K562 (cell line): Measurements from ENCODE around the gene COX10. TPM values are rescaled to one million over a fixed set of nuclear protein-coding genes. Genes with fewer than 3 reads are reported as not detected.

ENCODE experiments used
- ATAC-seq: fragments of 200-7000 bp; cut with Tn5 transposase; 3 replicates; pipeline ENCODE4 v1.9.1; 2020; ENCODE audit warnings: moderate library complexity
- BruUV-seq: library from RNA; stranded (reverse); fragments of 400-500 nt; replicated peaks from 2 replicates; lab custom pipeline; 2021; lab: Mats Ljungman, UMichigan
- CTCF ChIA-PET: fragments of 300-600 bp; formaldehyde crosslinking; extraction: SDS; loops from one replicate; lab custom pipeline; 2021; ENCODE audit warnings: low intra/inter-chr PET ratio; lab: Yijun Ruan, JAX
- POLR2A ChIA-PET: fragments of 300-600, 350-650 bp; sonication (Branson Sonifier 250); formaldehyde crosslinking; extraction: SDS; loops from one replicate; lab custom pipeline; 2021; ENCODE audit warnings: antibody characterized with exemption, inconsistent platforms; lab: Yijun Ruan, JAX
- DNase-seq, 4 experiments: peaks; one replicate each; pipeline versions ENCODE4 v3.0.0 to v3.0.0-alpha.2; 2011 to 2018; ENCODE audit warnings: low spot score in 3 of 4, mixed read lengths in 3 of 4; ENCODE audit errors: extremely low read depth in 1 of 4
- FAIRE-seq: peaks from 2 replicates; lab custom pipeline; 2011; peaks lifted over from hg19 to GRCh38; lab: Jason Lieb, UNC
- H2AFZ ChIP-seq: 2 replicates; pipeline ENCODE4 v1.6.0; 2011; ENCODE audit warnings: low read depth, low read length, control low read depth, inconsistent platforms
- H3K27ac ChIP-seq: fragments of 200-600 bp; 3 replicates; pipeline ENCODE4 v1.8.0; 2011; ENCODE audit warnings: low read depth, mild to moderate bottlenecking, control low read depth, inconsistent platforms, low read length, moderate library complexity, mixed read lengths; ENCODE audit errors: extremely low read depth
- H3K27me3 ChIP-seq, 2 experiments: fragments of 300-600 bp in 1 of 2; 2 replicates in 1 of 2; 3 replicates in 1 of 2; pipeline versions ENCODE4 v1.6.0 to v1.8.0; 2011; ENCODE audit warnings: inconsistent platforms in 2 of 2, low read length in 2 of 2, mild to moderate bottlenecking in 1 of 2, mixed read lengths in 1 of 2, moderate library complexity in 1 of 2; ENCODE audit not compliant: control insufficient read depth in 2 of 2, insufficient read depth in 2 of 2
- H3K36me3 ChIP-seq: fragments of 300-600 bp; 3 replicates; pipeline ENCODE4 v1.8.0; 2011; ENCODE audit warnings: mild to moderate bottlenecking, low read length, inconsistent platforms; ENCODE audit not compliant: control insufficient read depth, insufficient read depth
- H3K4me1 ChIP-seq, 2 experiments: fragments of 200-600 bp in 1 of 2; replicated peaks in 1 of 2; 2 replicates in 1 of 2; 3 replicates in 1 of 2; pipeline versions ENCODE4 v1.5.1 to v1.8.0; 2011; ENCODE audit warnings: inconsistent platforms in 2 of 2, low read length in 2 of 2, mild to moderate bottlenecking in 1 of 2, mixed read lengths in 1 of 2, moderate library complexity in 1 of 2; ENCODE audit not compliant: control insufficient read depth in 2 of 2, insufficient read depth in 2 of 2
- H3K4me2 ChIP-seq: 2 replicates; pipeline ENCODE4 v1.6.1; 2011; ENCODE audit warnings: low read length, control low read depth, inconsistent platforms, mixed read lengths; ENCODE audit not compliant: insufficient read depth
- H3K4me3 ChIP-seq: fragments of 200-600 bp; sonication (generic), shearing (Covaris generic); 2 replicates; pipeline ENCODE4 v1.5.1; 2016; ENCODE audit warnings: control low read depth, inconsistent platforms
- H3K79me2 ChIP-seq: fragments of 200-600 bp; 3 replicates; pipeline ENCODE4 v1.8.0; 2011; ENCODE audit warnings: low read length, inconsistent platforms; ENCODE audit not compliant: control insufficient read depth, insufficient read depth
- H3K9ac ChIP-seq, 2 experiments: 2 replicates each; pipeline versions ENCODE4 v1.6.0 to v1.6.1; 2011; ENCODE audit warnings: low read depth in 2 of 2, low read length in 2 of 2, control low read depth in 1 of 2, inconsistent platforms in 1 of 2, mild to moderate bottlenecking in 1 of 2, mixed read lengths in 1 of 2; ENCODE audit not compliant: insufficient read depth in 1 of 2
- H3K9me1 ChIP-seq: one replicate; pipeline ENCODE4 v1.6.0; 2011; ENCODE audit warnings: inconsistent platforms, mild to moderate bottlenecking, low read length, moderate library complexity; ENCODE audit not compliant: control insufficient read depth, insufficient read depth
- H3K9me3 ChIP-seq: replicated peaks from 2 replicates; pipeline ENCODE4 v1.5.1; 2011; ENCODE audit warnings: low read depth, low read length, inconsistent platforms; ENCODE audit not compliant: control insufficient read depth, insufficient read depth
- H4K20me1 ChIP-seq: replicated peaks from 2 replicates; pipeline ENCODE4 v1.6.1; 2011; ENCODE audit warnings: low read length, inconsistent platforms, mixed read lengths; ENCODE audit not compliant: control insufficient read depth, insufficient read depth
- CBFA2T3 ChIP-seq: fragments of 450-650 bp; IDR thresholded peaks from 2 replicates; pipeline ENCODE4 v1.6.1; 2017
- CCNT2 ChIP-seq: IDR thresholded peaks from 2 replicates; pipeline ENCODE4 v1.6.1; 2011; ENCODE audit warnings: borderline replicate concordance, low read depth, mild to moderate bottlenecking, moderate library complexity, mixed read lengths, low read length; ENCODE audit not compliant: insufficient read length; ENCODE audit errors: extremely low read depth
- ELF1 ChIP-seq: fragments of 200-800 bp; sonication (Bioruptor generic); IDR thresholded peaks from 2 replicates; pipeline ENCODE4 v1.6.1; 2016; ENCODE audit warnings: missing genetic modification characterization, missing compliant biosample characterization
- GATA2 ChIP-seq: sonication (generic); formaldehyde crosslinking; IDR thresholded peaks from 2 replicates; pipeline ENCODE4 v1.4.0; 2020; ENCODE audit warnings: mild to moderate bottlenecking, missing genetic modification reagents
- KAT8 ChIP-seq: fragments of 450-650 bp; IDR thresholded peaks from 2 replicates; pipeline ENCODE4 v1.6.1; 2016; ENCODE audit warnings: low read depth, mild to moderate bottlenecking
- KDM1A ChIP-seq, 2 experiments: fragments of 450-650 bp; IDR thresholded peaks; 2 replicates each; pipeline ENCODE4 v1.6.1; 2016; ENCODE audit warnings: mild to moderate bottlenecking in 2 of 2
- MAFG ChIP-seq: fragments of 450-650 bp; conservative IDR thresholded peaks from 2 replicates; pipeline ENCODE4 v1.6.1; 2016; ENCODE audit warnings: missing genetic modification characterization, missing compliant biosample characterization
- RCOR1 ChIP-seq, 2 experiments: IDR thresholded peaks; 2 replicates each; pipeline ENCODE4 v1.6.1; 2012; ENCODE audit warnings: low read depth in 2 of 2, low read length in 2 of 2, borderline replicate concordance in 1 of 2, improper control_type of control experiment in 1 of 2
- SREBF2 ChIP-seq: sonication (generic); formaldehyde crosslinking; IDR thresholded peaks from 2 replicates; pipeline ENCODE4 v1.4.0; 2020; ENCODE audit warnings: mild to moderate bottlenecking, missing genetic modification reagents
- YY1 ChIP-seq, 3 experiments: IDR thresholded peaks; 2 replicates each; pipeline ENCODE4 v1.6.1; 2011; ENCODE audit warnings: low read length in 2 of 3, mild to moderate bottlenecking in 2 of 3, moderate library complexity in 2 of 3, borderline replicate concordance in 1 of 3, control low read depth in 1 of 3, low read depth in 1 of 3; ENCODE audit not compliant: insufficient read depth in 3 of 3, insufficient replicate concordance in 2 of 3, control insufficient read depth in 1 of 3, insufficient read length in 1 of 3; ENCODE audit errors: extremely low read depth in 1 of 3
- ZNF75A ChIP-seq: fragments of 450-650 bp; formaldehyde crosslinking; IDR thresholded peaks from 2 replicates; pipeline ENCODE4 v1.4.0; 2020; ENCODE audit warnings: mild to moderate bottlenecking
- WGBS: fragments of 100-300 bp; shearing (Covaris generic); methylation state at CpG from one replicate; pipeline ENCODE4 v1.1.6; 2016; ENCODE audit warnings: low coverage, mixed read lengths; ENCODE audit not compliant: insufficient coverage; ENCODE audit errors: missing lambda C conversion rate; 5-methylcytosine and 5-hydroxymethylcytosine counted together
- in situ Hi-C: fragments of 300-500 bp; cut with MboI; formaldehyde crosslinking; loops from 4 replicates; pipeline ENCODE4 v1.15.0; 2018; ENCODE audit warnings: inconsistent platforms, mixed read lengths
- intact Hi-C: fragments of 100-400 bp; cut with micrococcal nuclease; formaldehyde crosslinking; loops from 2 replicates; pipeline ENCODE4 v1.14.2; 2022
- polyA plus RNA-seq, 8 experiments: library from polyadenylated mRNA; depleted of rRNA in 4 of 8; stranded (reverse) in 5 of 8; unstranded in 3 of 8; fragments of >200 nt; fragmentation: Nextera tagmentation in 2 of 8; fragmentation: Illumina TruSeq in 1 of 8; extraction: Ambion mirVana in 2 of 8; extraction: Trizol in 1 of 8; gene quantifications; 2 replicates each; pipeline versions ENCODE4 v1.2.1 to v1.2.3, GENCODE V29; 2011 to 2014; ENCODE audit warnings: inconsistent platforms in 1 of 8, missing spikeins in 1 of 8
- total RNA-seq, 7 experiments: library from RNA; depleted of rRNA in 6 of 7; stranded (reverse); fragments of >200 nt in 6 of 7; fragmentation: Illumina TruSeq in 2 of 7; extraction: Trizol in 2 of 7; gene quantifications; 2 replicates each; pipeline versions ENCODE4 v1.2.1 to v1.2.3, GENCODE V29; 2011 to 2021; ENCODE audit warnings: low replicate concordance in 1 of 7
- TF ChIP-seq, protein P1 (sequence below): fragments of 250-450 bp; sonication (Bioruptor Pico); IDR thresholded peaks from 2 replicates; pipeline ENCODE4 v1.9.0; 2021; ENCODE audit warnings: mild to moderate bottlenecking, inconsistent platforms

The COX10 gene
- total and polyA plus RNA-seq, 9 of the 15 experiments (the other 6 are each of a cell fraction or from before 2014, with no cell fraction given): 10.3 to 26.4 (median 17.8) TPM

GRCh38 chr17:14201021-14201987 is 132.0 kb downstream of the COX10 start:
- no peak for FAIRE-seq
- Histone ChIP-seq H3K79me2 (no peaks in the 10 kb centered on the region), H3K4me1 (peaks cover 4 to 12% of the 10 kb centered on the region in 2 experiments; a peak in 3 of 5 replicates), H3K27me3 (no peaks in the 10 kb centered on the region), H3K9ac (no peak overlapping the region), H3K27ac (no peak overlapping the region), H3K9me3 (no peaks in the 10 kb centered on the region), H3K36me3 (0 out of 3 replicates have a peak, but pooled peaks cover 10% of the 10 kb centered on the region), H2AFZ (no peak overlapping the region), H3K9me1 (no peaks in the 10 kb centered on the region), H3K4me2 (no peak overlapping the region), H3K4me3 (no peak overlapping the region), H4K20me1 (peaks cover 12% of the 10 kb centered on the region; the same call in 1 of the 2 replicates)
- CTCF ChIA-PET: no interaction called here
- POLR2A ChIA-PET: no interaction called here
- 63% methylated on average over 9 of the region's 10 CpGs for WGBS
- intact Hi-C loops (no loop called here), in situ Hi-C loops (no loop called here)
- no peak for DNase-seq
- no peak for ATAC-seq
- BruUV-seq: no TSS peak
- peak in 1 of 2 experiments; percentile 54; a peak in 1 of 4 replicates for TF ChIP-seq RCOR1 (IDR thresholded peaks at IDR 0.05; ENCODE audit: borderline replicate concordance in 1 of 2, low read depth in 2 of 2, low read length in 2 of 2)
- peak; percentile 35 to 48; a peak in 1 of 4 replicates for TF ChIP-seq KDM1A (IDR thresholded peaks at IDR 0.05)
- no peak for TF ChIP-seq ELF1 (tag)

DNA sequence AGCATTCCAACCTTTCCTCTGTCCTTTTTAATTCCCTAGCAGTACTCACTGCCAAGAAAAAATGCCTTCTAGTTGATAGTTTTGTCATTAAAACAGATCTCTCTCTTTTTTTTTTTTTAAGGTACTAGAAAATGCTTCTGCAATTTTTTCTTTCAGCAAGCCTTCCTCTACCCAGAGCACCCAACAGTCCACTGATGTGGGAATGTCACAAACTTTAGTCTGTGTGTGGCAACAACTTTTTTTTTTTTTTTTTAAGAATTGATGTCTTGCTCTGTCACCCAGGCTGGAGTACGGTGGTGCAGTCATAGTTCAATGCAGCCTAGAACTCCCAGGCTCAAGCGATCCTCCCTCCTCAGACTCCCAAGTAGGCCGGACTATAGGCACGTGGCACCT is 132.7 kb downstream of the COX10 start:
- ATAC-seq (no peak), DNase-seq (no peak), FAIRE-seq (no peak)
- no TSS peak for BruUV-seq
- ChIA-PET CTCF (no interaction called here), POLR2A (no interaction called here)
- 100% methylated on average over 2 of the region's 4 CpGs for WGBS
- Histone ChIP-seq H3K9me3 (no peaks in the 10 kb centered on the region), H3K36me3 (0 out of 3 replicates have a peak, but pooled peaks cover 10% of the 10 kb centered on the region), H3K79me2 (no peaks in the 10 kb centered on the region), H3K27me3 (no peaks in the 10 kb centered on the region), H3K9ac (no peak overlapping the region), H2AFZ (no peak overlapping the region), H3K9me1 (no peaks in the 10 kb centered on the region), H4K20me1 (peaks cover 6% of the 10 kb centered on the region; the same call in 1 of the 2 replicates), H3K4me2 (no peak overlapping the region), H3K27ac (no peak overlapping the region), H3K4me3 (no peak overlapping the region), H3K4me1 (peaks cover 4 to 12% of the 10 kb centered on the region in 2 experiments; a peak in 2 of 5 replicates)
- intact Hi-C loops (no loop called here), in situ Hi-C loops (no loop called here)
- TF ChIP-seq, protein P1, sequence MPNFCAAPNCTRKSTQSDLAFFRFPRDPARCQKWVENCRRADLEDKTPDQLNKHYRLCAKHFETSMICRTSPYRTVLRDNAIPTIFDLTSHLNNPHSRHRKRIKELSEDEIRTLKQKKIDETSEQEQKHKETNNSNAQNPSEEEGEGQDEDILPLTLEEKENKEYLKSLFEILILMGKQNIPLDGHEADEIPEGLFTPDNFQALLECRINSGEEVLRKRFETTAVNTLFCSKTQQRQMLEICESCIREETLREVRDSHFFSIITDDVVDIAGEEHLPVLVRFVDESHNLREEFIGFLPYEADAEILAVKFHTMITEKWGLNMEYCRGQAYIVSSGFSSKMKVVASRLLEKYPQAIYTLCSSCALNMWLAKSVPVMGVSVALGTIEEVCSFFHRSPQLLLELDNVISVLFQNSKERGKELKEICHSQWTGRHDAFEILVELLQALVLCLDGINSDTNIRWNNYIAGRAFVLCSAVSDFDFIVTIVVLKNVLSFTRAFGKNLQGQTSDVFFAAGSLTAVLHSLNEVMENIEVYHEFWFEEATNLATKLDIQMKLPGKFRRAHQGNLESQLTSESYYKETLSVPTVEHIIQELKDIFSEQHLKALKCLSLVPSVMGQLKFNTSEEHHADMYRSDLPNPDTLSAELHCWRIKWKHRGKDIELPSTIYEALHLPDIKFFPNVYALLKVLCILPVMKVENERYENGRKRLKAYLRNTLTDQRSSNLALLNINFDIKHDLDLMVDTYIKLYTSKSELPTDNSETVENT: no peak
- TF ChIP-seq CBFA2T3: no peak
- no peak for TF ChIP-seq MAFG (tag)
- no peak for TF ChIP-seq KAT8
- no peak for TF ChIP-seq ZNF75A (CRISPR knock-in tag)
- TF ChIP-seq CCNT2: no peak
- no peak for TF ChIP-seq YY1 (IDR thresholded peaks at IDR 0.05; ENCODE audit: borderline replicate concordance in 1 of 3, control insufficient read depth in 1 of 3, extremely low read depth in 1 of 3, insufficient read depth in 3 of 3, insufficient read length in 1 of 3, insufficient replicate concordance in 2 of 3, low read depth in 1 of 3, low read length in 2 of 3)
- no peak for TF ChIP-seq SREBF2 (CRISPR knock-in tag)
- TF ChIP-seq GATA2 (CRISPR knock-in tag): no peak
